H1 (cell line): ENCODE measurements around the gene UBE3A. TPM values are rescaled to one million over a fixed set of nuclear protein-coding genes. Genes with fewer than 3 reads are reported as not detected.
"Not testable (repeated sequence)": the region's sequence is repeated elsewhere in the genome, so short reads cannot be mapped to it uniquely, and the experiment has no call there.

Experiments used
- CTCF ChIA-PET: fragments of 300-600 bp; sonication (Branson Sonifier 250); formaldehyde crosslinking; loops from one replicate; lab custom pipeline; 2021; ENCODE audit not compliant: partially characterized antibody; lab: Charles Lee
- POLR2A ChIA-PET: fragments of 300-600 bp; sonication (Branson Sonifier 250); formaldehyde crosslinking; loops from one replicate; lab custom pipeline; 2021; ENCODE audit warnings: inconsistent platforms; ENCODE audit not compliant: partially characterized antibody; lab: Charles Lee
- DNase-seq, 2 experiments: peaks; one replicate each; pipeline versions ENCODE4 v3.0.0 to v3.0.0-alpha.2; 2010 to 2022; ENCODE audit warnings: low spot score in 2 of 2, low read depth in 1 of 2, mixed read lengths in 1 of 2
- FAIRE-seq: peaks from 2 replicates; lab custom pipeline; 2011; peaks lifted over from hg19 to GRCh38; lab: Jason Lieb, UNC
- H2AFZ ChIP-seq: 2 replicates; pipeline ENCODE4 v1.8.1; 2012; ENCODE audit warnings: low read length, inconsistent platforms
- H2AK5ac ChIP-seq: 2 replicates; pipeline ENCODE4 v1.6.1; 2013; ENCODE audit warnings: low read depth, low read length
- H2BK120ac ChIP-seq: replicated peaks from 2 replicates; pipeline ENCODE3; 2013; ENCODE audit warnings: low read depth, low read length, inconsistent platforms
- H2BK12ac ChIP-seq: 2 replicates; pipeline ENCODE4 v1.6.1; 2013; ENCODE audit warnings: low read depth, low read length
- H2BK15ac ChIP-seq: 2 replicates; pipeline ENCODE4 v1.6.1; 2013; ENCODE audit warnings: low read length
- H2BK20ac ChIP-seq: 2 replicates; pipeline ENCODE4 v1.6.1; 2013; ENCODE audit warnings: low read length
- H2BK5ac ChIP-seq: 2 replicates; pipeline ENCODE4 v1.6.1; 2013; ENCODE audit warnings: low read depth, low read length
- H3K14ac ChIP-seq: 2 replicates; pipeline ENCODE4 v1.6.1; 2013; ENCODE audit warnings: inconsistent platforms; ENCODE audit not compliant: insufficient read length
- H3K18ac ChIP-seq: 2 replicates; pipeline ENCODE4 v1.6.1; 2013; ENCODE audit warnings: low read length; ENCODE audit errors: extremely low read depth
- H3K23ac ChIP-seq: 2 replicates; pipeline ENCODE4 v1.6.1; 2013; ENCODE audit warnings: inconsistent platforms; ENCODE audit not compliant: insufficient read length
- H3K23me2 ChIP-seq: 2 replicates; pipeline ENCODE4 v1.6.1; 2013; ENCODE audit warnings: low read depth, low read length
- H3K27ac ChIP-seq: 2 replicates; pipeline ENCODE4 v1.6.1; 2011; ENCODE audit warnings: low read depth, low read length, inconsistent platforms
- H3K27me3 ChIP-seq, 4 experiments: replicated peaks in 1 of 4; 1 replicate in 1 of 4; 2 replicates in 3 of 4; pipeline versions ENCODE4 v1.6.1 to v1.8.1; 2011 to 2013; ENCODE audit warnings: low read length in 3 of 4, mild to moderate bottlenecking in 3 of 4, inconsistent platforms in 2 of 4, mixed read lengths in 2 of 4, moderate library complexity in 1 of 4; ENCODE audit not compliant: control insufficient read depth in 3 of 4, insufficient read depth in 3 of 4; ENCODE audit errors: extremely low read depth in 1 of 4
- H3K36me3 ChIP-seq, 4 experiments: 2 replicates each; pipeline versions ENCODE4 v1.6.1 to v1.8.1; 2011 to 2013; ENCODE audit warnings: mild to moderate bottlenecking in 4 of 4, low read length in 3 of 4, moderate library complexity in 2 of 4, control low read depth in 1 of 4, inconsistent platforms in 1 of 4; ENCODE audit not compliant: insufficient read depth in 4 of 4, control insufficient read depth in 2 of 4
- H3K4ac ChIP-seq: replicated peaks from 2 replicates; pipeline ENCODE3; 2013; ENCODE audit warnings: low read length, low read depth, mixed read lengths, inconsistent platforms; ENCODE audit not compliant: insufficient read length
- H3K4me1 ChIP-seq, 4 experiments: replicated peaks in 1 of 4; 1 replicate in 1 of 4; 2 replicates in 3 of 4; pipeline versions ENCODE4 v1.6.1 to v1.8.1; 2011 to 2013; ENCODE audit warnings: low read length in 3 of 4, inconsistent platforms in 2 of 4, mixed read lengths in 1 of 4; ENCODE audit not compliant: insufficient read depth in 4 of 4, control insufficient read depth in 3 of 4
- H3K4me2 ChIP-seq, 2 experiments: 2 replicates each; pipeline versions ENCODE4 v1.6.1 to v1.8.1; 2011 to 2013; ENCODE audit warnings: low read depth in 2 of 2, low read length in 2 of 2, control low read depth in 1 of 2, inconsistent platforms in 1 of 2, mild to moderate bottlenecking in 1 of 2; ENCODE audit not compliant: insufficient read depth in 1 of 2
- H3K4me3 ChIP-seq, 4 experiments: fragments of 200-600, 300-600 bp in 1 of 4; sonication (generic), shearing (Covaris generic), sonication (Bioruptor Twin) in 1 of 4; 2 replicates each; pipeline versions ENCODE4 v1.5.1 to v1.8.1; 2011 to 2016; ENCODE audit warnings: low read length in 4 of 4, low read depth in 3 of 4, control low read depth in 2 of 4, inconsistent platforms in 2 of 4, mild to moderate bottlenecking in 2 of 4, mixed read lengths in 1 of 4, moderate library complexity in 1 of 4; ENCODE audit not compliant: insufficient read depth in 2 of 4; ENCODE audit errors: extremely low read depth in 1 of 4
- H3K56ac ChIP-seq: replicated peaks from 2 replicates; pipeline ENCODE3; 2013; ENCODE audit warnings: low read depth, mild to moderate bottlenecking, mixed read lengths, low read length, inconsistent platforms; ENCODE audit not compliant: insufficient read length
- H3K79me1 ChIP-seq: 2 replicates; pipeline ENCODE4 v1.6.1; 2013; ENCODE audit warnings: low read depth, low read length, control low read depth
- H3K79me2 ChIP-seq, 2 experiments: 2 replicates each; pipeline versions ENCODE4 v1.6.1 to v1.8.1; 2012 to 2013; ENCODE audit warnings: low read length in 2 of 2, mild to moderate bottlenecking in 2 of 2, inconsistent platforms in 1 of 2; ENCODE audit not compliant: insufficient read depth in 2 of 2, control insufficient read depth in 1 of 2
- H3K9ac ChIP-seq, 4 experiments: replicated peaks in 1 of 4; 1 replicate in 1 of 4; 2 replicates in 3 of 4; pipeline versions ENCODE4 v1.6.1 to v1.8.1; 2011 to 2013; ENCODE audit warnings: low read depth in 3 of 4, low read length in 3 of 4, control low read depth in 2 of 4, mild to moderate bottlenecking in 2 of 4, moderate library complexity in 2 of 4, inconsistent platforms in 1 of 4; ENCODE audit errors: extremely low read depth in 1 of 4
- H3K9me3 ChIP-seq, 2 experiments: 2 replicates each; pipeline versions ENCODE4 v1.6.1 to v1.8.1; 2012 to 2013; ENCODE audit warnings: mild to moderate bottlenecking in 2 of 2, moderate library complexity in 2 of 2, control low read depth in 1 of 2, inconsistent platforms in 1 of 2, low read depth in 1 of 2, low read length in 1 of 2, mixed read lengths in 1 of 2; ENCODE audit not compliant: insufficient read depth in 2 of 2
- H4K20me1 ChIP-seq, 2 experiments: replicated peaks in 1 of 2; 2 replicates each; pipeline versions ENCODE3 to v1.8.1; 2011 to 2013; ENCODE audit warnings: inconsistent platforms in 2 of 2, low read length in 2 of 2, mild to moderate bottlenecking in 1 of 2; ENCODE audit not compliant: insufficient read depth in 2 of 2, control insufficient read depth in 1 of 2
- H4K5ac ChIP-seq: 2 replicates; pipeline ENCODE4 v1.6.1; 2013; ENCODE audit warnings: low read length, low read depth, mixed read lengths, inconsistent platforms; ENCODE audit not compliant: insufficient read length
- H4K8ac ChIP-seq: 2 replicates; pipeline ENCODE4 v1.8.0; 2013; ENCODE audit warnings: mild to moderate bottlenecking, moderate library complexity, low read length, inconsistent platforms; ENCODE audit not compliant: insufficient read depth; ENCODE audit errors: extremely low read depth
- H4K91ac ChIP-seq: replicated peaks from 2 replicates; pipeline ENCODE3; 2013; ENCODE audit warnings: low read length, mixed read lengths, inconsistent platforms; ENCODE audit not compliant: insufficient read length
- WGBS, 2 experiments: shearing (Covaris generic) in 1 of 2; methylation state at CpG; one replicate each; pipeline versions ENCODE4 v1.1.6 to v1.1.7; 2013 to 2015; ENCODE audit warnings: low lambda C conversion rate in 2 of 2, mixed read lengths in 2 of 2, inconsistent platforms in 1 of 2, low coverage in 1 of 2, missing lambda C conversion rate in 1 of 2; ENCODE audit not compliant: insufficient replicate concordance in 2 of 2, insufficient coverage in 1 of 2, insufficient read length in 1 of 2; ENCODE audit errors: extremely low coverage in 1 of 2, missing lambda C conversion rate in 1 of 2; 5-methylcytosine and 5-hydroxymethylcytosine counted together
- polyA plus RNA-seq, 7 experiments: library from polyadenylated mRNA; depleted of rRNA in 3 of 7; stranded (reverse) in 5 of 7; unstranded in 2 of 7; fragments of >200 nt in 5 of 7; fragments of 200-250 nt in 2 of 7; gene quantifications; 1 replicate in 5 of 7; 2 replicates in 1 of 7; 4 replicates in 1 of 7; pipeline versions ENCODE4 v1.2.1 to v1.2.3, GENCODE V29; 2011 to 2013; ENCODE audit warnings: missing spikeins in 2 of 7, mixed read lengths in 2 of 7
- total RNA-seq: library from RNA; stranded (reverse); fragmentation: NEBNext Ultra II Directional; extraction: Animal tissue kit (Norgen Biotek cat#: 25700); gene quantifications from 2 replicates; pipeline ENCODE4 v1.2.1, GENCODE V29; 2021

The UBE3A gene
- total and polyA plus RNA-seq, 2 of the 8 experiments (the other 6 are each of a cell fraction or from before 2014, with no cell fraction given), result 13.8 to 110 TPM

DNA sequence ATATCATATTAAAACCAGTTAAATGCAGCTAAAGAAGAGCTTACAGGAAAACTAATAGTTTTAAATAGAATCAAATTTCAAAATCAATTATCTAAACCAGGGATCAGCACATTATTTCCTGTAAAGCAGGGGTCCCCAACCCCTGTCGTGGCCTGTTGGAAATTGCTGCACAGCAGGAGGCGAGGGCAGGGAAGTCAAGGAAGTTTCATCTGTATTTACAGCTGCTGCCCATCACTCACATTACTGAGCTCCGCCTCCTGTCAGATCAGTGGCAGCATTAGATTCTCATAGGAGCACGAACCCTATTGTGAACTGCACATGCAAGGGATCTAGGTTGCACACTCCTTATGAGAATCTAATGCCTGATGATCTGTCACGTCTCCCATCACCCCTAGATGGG lies 14.4 kb upstream of the UBE3A start:
- not testable (repeated sequence) for H3K4ac ChIP-seq, H2BK20ac ChIP-seq, H3K4me1 ChIP-seq, H2BK5ac ChIP-seq, H3K4me2 ChIP-seq, H3K27me3 ChIP-seq, H3K56ac ChIP-seq, H3K18ac ChIP-seq, H3K9ac ChIP-seq, H3K23me2 ChIP-seq, H2BK120ac ChIP-seq, H4K20me1 ChIP-seq, H3K4me3 ChIP-seq, H3K23ac ChIP-seq, DNase-seq, FAIRE-seq, H3K36me3 ChIP-seq, H4K5ac ChIP-seq, H2BK15ac ChIP-seq, H2AFZ ChIP-seq, H2BK12ac ChIP-seq, H3K14ac ChIP-seq, H3K79me2 ChIP-seq, H3K79me1 ChIP-seq, H4K8ac ChIP-seq, H2AK5ac ChIP-seq, H4K91ac ChIP-seq, H3K27ac ChIP-seq
- peaks cover 7 to 12% of the 10 kb centered on the region in 2 experiments; a peak in 2 of 4 replicates for H3K9me3 ChIP-seq
- CTCF ChIA-PET, result interaction anchor here (0.6 to 0.8 kb wide), 2 partner anchors 8 to 11 kb away, joined by 3 read pairs; no protein-coding TSS in a partner anchor
- POLR2A ChIA-PET, result interaction anchor here (1.1 kb wide), 1 partner anchor 9 kb away, joined by 3 read pairs; no protein-coding TSS in a partner anchor
- 95% methylated on average over 5 of the region's 5 CpGs; no CpG with 5 or more reads in 1 of the 2 experiments for WGBS, 2 experiments
